PC-9 (cell line): ENCODE measurements around the gene OR9Q1. TPM values are rescaled to one million over a fixed set of nuclear protein-coding genes. Genes with fewer than 3 reads are reported as not detected.

Source experiments
- BruUV-seq: library from RNA; stranded (reverse); fragments of 400-500 nt; replicated peaks from 2 replicates; lab custom pipeline; 2021; lab: Mats Ljungman, UMichigan
- CTCF ChIA-PET: fragments of 300-600 bp; sonication (Branson Sonifier 250); formaldehyde crosslinking; loops from one replicate; lab custom pipeline; 2022; ENCODE audit warnings: antibody characterized with exemption; lab: Charles Lee
- POLR2A ChIA-PET: fragments of 300-600 bp; sonication (Branson Sonifier 250); formaldehyde crosslinking; loops from one replicate; lab custom pipeline; 2022; ENCODE audit warnings: antibody characterized with exemption; ENCODE audit not compliant: unreplicated experiment; lab: Charles Lee
- DNase-seq, 2 experiments: peaks; one replicate each; pipeline versions ENCODE4 v3.0.0 to v3.0.0-alpha.2; 2015 to 2022; ENCODE audit warnings: mixed read lengths in 1 of 2
- H2AFZ ChIP-seq: fragments of 200-600 bp; sonication (generic); 2 replicates; pipeline ENCODE4 v1.8.1; 2017; ENCODE audit warnings: antibody characterized with exemption
- H3F3A ChIP-seq: fragments of 200-600 bp; sonication (generic); 2 replicates; pipeline ENCODE4 v1.8.1; 2017; ENCODE audit warnings: antibody characterized with exemption, mild to moderate bottlenecking, low read depth; ENCODE audit not compliant: insufficient read depth
- H3K27ac ChIP-seq: fragments of 200-600 bp; sonication (generic); 2 replicates; pipeline ENCODE4 v1.6.1; 2016; ENCODE audit warnings: mixed run types
- H3K27me3 ChIP-seq: fragments of 200-600 bp; sonication (generic); 2 replicates; pipeline ENCODE4 v1.6.1; 2016; ENCODE audit warnings: low read depth, mixed run types; ENCODE audit not compliant: insufficient read depth
- H3K36me3 ChIP-seq: fragments of 200-600 bp; sonication (generic); 2 replicates; pipeline ENCODE4 v1.6.1; 2016; ENCODE audit warnings: low read depth, mixed run types
- H3K4me1 ChIP-seq: fragments of 200-600 bp; sonication (generic); replicated peaks from 2 replicates; pipeline ENCODE4 v1.6.1; 2016; ENCODE audit warnings: mixed run types; ENCODE audit not compliant: insufficient read depth
- H3K4me2 ChIP-seq: fragments of 200-600 bp; sonication (generic); 2 replicates; pipeline ENCODE4 v1.6.1; 2017; ENCODE audit warnings: mixed run types
- H3K4me3 ChIP-seq: fragments of 200-600 bp; sonication (generic); 2 replicates; pipeline ENCODE4 v1.6.1; 2016; ENCODE audit warnings: mixed run types
- H3K79me2 ChIP-seq: fragments of 200-600 bp; sonication (generic); 2 replicates; pipeline ENCODE4 v1.6.1; 2017; ENCODE audit warnings: low read depth, mixed run types
- H3K9me2 ChIP-seq: fragments of 200-600 bp; sonication (generic); 2 replicates; pipeline ENCODE4 v1.8.1; 2017; ENCODE audit warnings: mild to moderate bottlenecking; ENCODE audit not compliant: insufficient read depth
- H3K9me3 ChIP-seq: fragments of 200-600 bp; sonication (generic); 2 replicates; pipeline ENCODE4 v1.8.1; 2016; ENCODE audit warnings: low read depth; ENCODE audit not compliant: insufficient read depth
- H4K20me1 ChIP-seq: fragments of 200-600 bp; sonication (generic); 2 replicates; pipeline ENCODE4 v1.8.1; 2017; ENCODE audit not compliant: insufficient read depth
- EZH2 ChIP-seq: fragments of 200-600 bp; sonication (generic); IDR thresholded peaks from 2 replicates; pipeline ENCODE4 v1.8.0; 2017; ENCODE audit warnings: antibody characterized with exemption, low read depth
- intact Hi-C: fragments of 100-400 bp; cut with micrococcal nuclease; formaldehyde crosslinking; loops from one replicate; pipeline ENCODE4 v1.10.0; 2022; ENCODE audit not compliant: unreplicated experiment
- total RNA-seq: library from RNA; stranded (reverse); gene quantifications from 2 replicates; pipeline ENCODE4 v1.2.3, GENCODE V29; 2021
- TF ChIP-seq, protein P1 (sequence below): fragments of 200-600 bp; sonication (generic); conservative IDR thresholded peaks from 2 replicates; pipeline ENCODE4 v1.6.1; 2017; ENCODE audit warnings: mixed run types, antibody characterized with exemption, mild to moderate bottlenecking, moderate library complexity

OR9Q1 gene
- total RNA-seq, 1 experiment from 2014 or later = not detected

DNA sequence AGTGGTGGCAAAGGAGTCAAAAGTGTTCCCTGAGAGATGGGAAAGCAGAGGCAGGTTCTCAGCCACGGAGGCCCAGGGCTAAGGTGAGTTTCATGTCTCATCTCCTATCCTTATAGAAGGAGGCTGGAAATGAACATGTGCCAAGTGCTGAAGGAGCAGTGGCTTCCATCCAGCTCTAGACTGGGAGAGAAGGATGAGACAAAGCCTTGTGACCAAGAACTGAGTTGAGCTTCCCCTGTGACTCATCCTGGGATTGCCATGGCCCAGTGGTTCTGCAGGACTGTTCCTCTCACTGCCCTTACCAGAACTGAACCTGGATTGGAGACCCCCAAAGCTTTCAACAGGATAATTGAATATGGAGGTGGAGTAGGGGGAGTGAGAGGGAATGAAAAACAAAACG is 16.7 kb upstream of the OR9Q1 start:
- Histone ChIP-seq H3K36me3 (no peaks in the 10 kb centered on the region), H3K27ac (no peak overlapping the region), H3K4me1 (no peaks in the 10 kb centered on the region), H3K9me2 (no peaks in the 10 kb centered on the region), H3K27me3 (peaks cover 8% of the 10 kb centered on the region; the same call in 1 of the 2 replicates), H2AFZ (no peak overlapping the region), H4K20me1 (no peaks in the 10 kb centered on the region), H3F3A (no peaks in the 10 kb centered on the region), H3K9me3 (no peaks in the 10 kb centered on the region), H3K4me2 (no peak overlapping the region), H3K79me2 (no peaks in the 10 kb centered on the region), H3K4me3 (no peak overlapping the region)
- ChIA-PET CTCF (no interaction called here), POLR2A (no interaction called here)
- no peak for TF ChIP-seq EZH2
- TF ChIP-seq, protein P1, sequence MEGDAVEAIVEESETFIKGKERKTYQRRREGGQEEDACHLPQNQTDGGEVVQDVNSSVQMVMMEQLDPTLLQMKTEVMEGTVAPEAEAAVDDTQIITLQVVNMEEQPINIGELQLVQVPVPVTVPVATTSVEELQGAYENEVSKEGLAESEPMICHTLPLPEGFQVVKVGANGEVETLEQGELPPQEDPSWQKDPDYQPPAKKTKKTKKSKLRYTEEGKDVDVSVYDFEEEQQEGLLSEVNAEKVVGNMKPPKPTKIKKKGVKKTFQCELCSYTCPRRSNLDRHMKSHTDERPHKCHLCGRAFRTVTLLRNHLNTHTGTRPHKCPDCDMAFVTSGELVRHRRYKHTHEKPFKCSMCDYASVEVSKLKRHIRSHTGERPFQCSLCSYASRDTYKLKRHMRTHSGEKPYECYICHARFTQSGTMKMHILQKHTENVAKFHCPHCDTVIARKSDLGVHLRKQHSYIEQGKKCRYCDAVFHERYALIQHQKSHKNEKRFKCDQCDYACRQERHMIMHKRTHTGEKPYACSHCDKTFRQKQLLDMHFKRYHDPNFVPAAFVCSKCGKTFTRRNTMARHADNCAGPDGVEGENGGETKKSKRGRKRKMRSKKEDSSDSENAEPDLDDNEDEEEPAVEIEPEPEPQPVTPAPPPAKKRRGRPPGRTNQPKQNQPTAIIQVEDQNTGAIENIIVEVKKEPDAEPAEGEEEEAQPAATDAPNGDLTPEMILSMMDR = no peak
- no peak for DNase-seq
- no TSS peak for BruUV-seq
- intact Hi-C loops = no loop called here

DNA sequence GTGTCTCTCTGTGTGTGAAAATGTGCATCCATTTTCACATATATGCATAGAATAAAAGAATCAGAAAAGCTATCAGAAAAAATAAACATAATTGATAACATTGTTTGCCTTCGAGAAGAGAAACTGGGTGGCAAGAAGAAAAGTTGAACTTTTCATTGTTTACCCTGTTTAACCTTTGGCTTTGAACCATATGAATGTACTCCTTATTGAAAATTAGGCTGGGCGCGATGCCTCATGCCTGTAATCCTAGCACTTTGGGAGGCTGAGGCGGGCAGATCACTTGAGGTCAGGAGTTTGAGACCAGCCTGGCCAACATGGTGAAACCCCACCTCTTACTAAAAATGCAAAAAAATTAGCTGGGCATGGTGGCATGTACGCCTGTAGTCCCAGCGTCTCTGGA is 11.9 kb upstream of the OR9Q1 start:
- Histone ChIP-seq H3K9me2 (peaks cover 3% of the 10 kb centered on the region), H3K4me2 (no peak overlapping the region), H3F3A (no peaks in the 10 kb centered on the region), H3K4me1 (no peaks in the 10 kb centered on the region), H3K9me3 (no peaks in the 10 kb centered on the region), H3K27me3 (no peaks in the 10 kb centered on the region), H3K4me3 (no peak overlapping the region), H4K20me1 (no peaks in the 10 kb centered on the region), H3K36me3 (no peaks in the 10 kb centered on the region), H3K79me2 (no peaks in the 10 kb centered on the region), H2AFZ (no peak overlapping the region), H3K27ac (no peak overlapping the region)
- TF ChIP-seq, protein P1 = no peak
- TF ChIP-seq EZH2 = no peak
- ChIA-PET CTCF (no interaction called here), POLR2A (interaction anchor here (0.6 kb wide), 1 partner anchor 115 kb away, joined by 3 read pairs; no protein-coding TSS in a partner anchor)
- intact Hi-C loops = no loop called here
- no TSS peak for BruUV-seq
- no peak for DNase-seq

DNA sequence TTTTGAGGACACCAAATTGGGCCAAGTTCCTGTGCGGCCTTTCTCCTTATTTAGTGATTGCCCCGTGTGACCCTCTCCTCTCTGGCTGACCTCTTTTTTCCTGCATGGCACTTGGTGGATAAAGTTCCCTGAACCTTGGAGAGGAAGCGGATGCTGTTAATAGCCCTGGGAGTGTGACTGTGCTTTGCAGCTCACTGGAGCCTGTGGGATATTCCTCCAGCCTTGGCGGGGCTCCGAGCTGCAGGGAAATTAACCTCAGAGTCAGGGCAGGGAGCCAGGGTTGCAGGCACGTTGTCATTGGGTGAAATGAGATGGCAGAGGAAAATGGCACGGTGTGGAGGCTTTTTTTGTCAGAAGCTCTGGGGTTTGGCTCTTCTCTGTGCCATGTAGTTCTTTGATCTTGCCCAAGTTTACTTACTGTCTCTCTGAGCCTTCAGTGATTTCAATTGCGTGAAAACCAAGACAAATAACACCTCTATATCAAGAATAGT is 965 bp downstream of the OR9Q1 start:
- Histone ChIP-seq H3K9me3 (no peaks in the 10 kb centered on the region), H3K79me2 (no peaks in the 10 kb centered on the region), H2AFZ (no peak overlapping the region), H3K4me1 (no peaks in the 10 kb centered on the region), H3K27me3 (peaks cover 6% of the 10 kb centered on the region; the same call in 1 of the 2 replicates), H3K9me2 (no peaks in the 10 kb centered on the region), H3K27ac (no peak overlapping the region), H4K20me1 (no peaks in the 10 kb centered on the region), H3F3A (no peaks in the 10 kb centered on the region), H3K4me3 (no peak overlapping the region), H3K4me2 (no peak overlapping the region), H3K36me3 (no peaks in the 10 kb centered on the region)
- intact Hi-C loops = no loop called here
- TF ChIP-seq EZH2 = no peak
- TF ChIP-seq, protein P1 = no peak
- POLR2A ChIA-PET = interaction anchor here (0.5 kb wide), 1 partner anchor 446 kb away, joined by 5 read pairs; no protein-coding TSS in a partner anchor
- CTCF ChIA-PET = no interaction called here
- no peak for DNase-seq
- no TSS peak for BruUV-seq
